Ramos (cell line): ENCODE results near the gene BANP.
"Not testable (repeated sequence)": the region's sequence is repeated elsewhere in the genome, so short reads cannot be mapped to it uniquely, and the experiment has no call there.

Experiments used
- in situ Hi-C: fragments of 300-500 bp; cut with MboI; formaldehyde crosslinking; loops from one replicate; pipeline ENCODE4 v1.14.3; 2022; ENCODE audit warnings: low sequenced_read_pairs; ENCODE audit not compliant: unreplicated experiment

Gene BANP

DNA sequence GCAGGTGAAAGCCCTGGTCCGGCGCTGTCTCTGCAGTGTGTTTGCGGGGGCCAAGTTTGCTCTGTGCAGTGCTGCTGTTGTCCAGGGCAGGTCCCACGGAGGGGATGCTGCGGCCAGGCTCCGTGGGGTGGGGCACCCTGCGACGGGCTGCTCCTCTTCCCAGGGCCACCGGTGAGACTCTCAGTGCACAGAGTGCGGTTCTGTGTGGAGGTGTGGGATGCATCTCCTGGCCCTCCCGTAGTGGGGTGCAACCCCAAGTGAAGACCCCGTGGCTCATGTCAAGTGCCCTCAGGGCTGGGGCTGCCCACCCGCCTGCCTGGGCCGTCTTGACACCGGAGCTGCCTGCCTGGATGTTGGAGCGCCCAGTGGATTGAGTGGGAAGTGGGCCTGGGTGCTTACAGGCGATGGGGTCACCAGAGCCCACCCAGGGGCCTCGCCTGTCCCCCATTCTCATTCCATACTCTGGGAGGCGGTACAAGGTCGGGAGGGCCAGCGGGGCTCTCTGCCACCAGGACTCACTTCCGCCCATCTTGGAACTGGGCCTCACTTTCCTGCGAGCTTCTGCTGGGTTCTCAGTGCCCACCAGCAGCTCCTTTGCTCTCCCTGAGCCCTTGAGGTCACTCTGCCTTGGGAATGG, 119.9 kb downstream of the BANP start:
- in situ Hi-C loops, result no loop called here

DNA sequence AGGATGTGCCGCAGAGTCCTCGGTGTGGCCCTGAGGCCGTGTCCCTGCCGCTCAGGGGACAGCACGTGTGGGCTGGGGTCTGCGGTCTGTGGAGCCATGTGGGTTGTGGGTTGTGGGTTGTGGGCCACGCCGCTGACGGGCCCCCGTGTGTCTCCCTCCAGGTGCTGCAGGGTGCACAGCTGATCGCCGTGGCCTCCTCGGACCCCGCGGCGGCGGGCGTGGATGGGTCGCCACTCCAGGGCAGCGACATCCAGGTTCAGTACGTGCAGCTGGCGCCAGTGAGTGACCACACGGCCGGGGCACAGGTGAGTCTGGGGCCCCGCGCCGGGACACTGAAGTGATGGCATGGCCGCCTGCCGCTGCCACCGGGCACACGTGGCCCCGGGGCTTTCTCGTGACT, 120.7 kb downstream of the BANP start:
- in situ Hi-C loops, result no loop called here

DNA sequence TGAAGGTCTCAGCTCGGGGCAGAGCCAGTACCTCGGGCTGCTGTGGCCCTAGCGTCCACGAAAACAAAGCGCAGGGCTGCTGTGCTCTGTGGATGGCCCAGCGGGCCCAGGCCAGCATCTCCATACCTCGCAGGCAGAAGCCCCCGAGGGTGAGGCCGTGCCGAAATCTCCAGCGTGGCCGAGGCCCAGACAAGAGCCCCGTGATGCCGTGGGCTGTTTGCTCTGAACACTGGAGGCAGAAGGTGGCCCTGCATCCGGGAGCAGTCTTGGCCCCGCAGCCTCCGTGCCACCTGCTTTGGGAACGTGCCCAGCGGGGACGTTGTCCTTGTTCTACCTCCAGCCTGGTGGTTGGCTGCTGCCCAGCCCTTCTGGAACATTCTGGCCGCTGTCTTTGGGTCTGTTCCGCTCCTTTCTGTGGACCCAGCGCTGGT, 121.4 kb downstream of the BANP start:
- in situ Hi-C loops, result no loop called here

DNA sequence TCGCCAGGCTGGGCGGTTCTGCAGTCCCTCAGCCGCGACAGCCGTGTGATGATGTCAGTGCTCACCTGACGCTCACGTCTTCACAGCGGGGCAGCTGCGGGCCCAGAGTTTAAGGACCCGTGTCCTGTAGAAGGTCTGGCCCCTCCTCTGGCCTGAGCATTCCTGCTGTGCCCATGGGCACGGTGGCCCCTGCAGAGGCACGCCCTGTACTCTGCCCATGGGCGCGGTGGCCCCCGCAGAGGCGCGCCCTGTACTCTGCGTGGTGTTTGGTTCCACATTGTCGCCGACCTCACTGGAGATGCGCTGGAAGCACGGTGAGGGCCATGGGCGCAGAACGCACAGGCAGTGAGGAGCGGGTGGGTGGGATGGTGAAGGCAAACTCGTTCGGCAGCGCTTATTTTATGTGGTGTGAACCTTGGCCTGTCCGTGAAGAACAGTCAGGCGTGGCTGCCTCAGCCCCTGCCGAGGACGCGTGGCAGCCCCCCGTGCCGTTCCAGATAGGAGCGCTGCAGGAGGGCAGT, 122.0 kb downstream of the BANP start:
- in situ Hi-C loops, result no loop called here

DNA sequence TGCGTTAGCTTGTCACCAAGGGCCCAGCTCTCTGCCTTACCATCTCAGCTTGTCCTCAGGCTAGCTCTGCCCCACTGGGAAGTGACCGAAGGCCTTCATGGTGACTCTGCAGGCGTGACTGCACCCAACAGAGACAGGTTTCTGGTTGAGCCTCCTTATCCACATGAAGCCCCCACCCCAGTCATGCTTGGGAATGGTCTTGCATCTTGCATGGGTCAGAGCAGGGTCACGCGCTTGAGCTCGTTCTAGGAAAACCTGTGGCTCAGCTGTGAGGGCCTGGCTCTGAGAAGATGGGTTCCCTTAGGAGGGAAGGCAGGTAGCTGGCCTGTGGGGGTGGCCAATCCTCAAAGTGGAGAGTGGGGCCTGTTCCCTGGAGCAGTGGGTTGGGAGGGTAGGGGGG, 122.8 kb downstream of the BANP start:
- in situ Hi-C loops, result no loop called here

DNA sequence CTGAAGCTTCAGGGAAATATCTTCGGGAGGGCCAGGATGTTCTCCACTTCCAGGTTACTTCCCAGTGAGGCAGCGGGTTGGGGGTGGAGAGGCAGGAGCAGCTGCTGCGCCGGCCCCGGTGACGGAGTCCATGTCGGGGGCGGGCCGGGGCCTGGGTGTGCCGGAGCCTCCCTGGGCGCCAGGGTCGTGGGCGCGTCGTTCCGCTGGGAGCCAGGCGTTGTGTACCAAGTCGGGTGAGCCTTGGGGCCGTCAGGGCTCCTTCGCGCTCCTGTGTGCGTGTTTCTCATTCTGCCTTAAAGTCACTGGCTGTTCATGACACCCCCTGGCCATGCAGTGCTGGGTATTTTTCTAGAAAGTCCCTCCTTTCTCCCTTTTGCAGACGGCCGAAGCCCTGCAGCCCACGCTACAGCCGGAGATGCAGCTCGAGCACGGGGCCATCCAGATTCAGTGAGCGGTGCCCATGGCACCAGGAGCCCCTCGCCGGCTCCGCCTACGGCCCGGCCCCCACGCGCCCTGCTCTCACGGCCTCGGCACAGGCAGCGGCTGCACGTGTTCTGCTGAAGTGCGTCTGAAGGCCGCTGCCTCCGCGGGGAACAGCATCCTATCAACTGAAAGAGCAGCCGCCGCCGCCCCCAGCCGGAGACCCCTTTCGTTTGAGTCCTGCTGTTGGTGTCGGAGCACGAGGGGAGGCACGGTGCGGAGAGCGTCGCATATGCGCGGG, 125.1 kb downstream of the BANP start:
- in situ Hi-C loops, result no loop called here

DNA sequence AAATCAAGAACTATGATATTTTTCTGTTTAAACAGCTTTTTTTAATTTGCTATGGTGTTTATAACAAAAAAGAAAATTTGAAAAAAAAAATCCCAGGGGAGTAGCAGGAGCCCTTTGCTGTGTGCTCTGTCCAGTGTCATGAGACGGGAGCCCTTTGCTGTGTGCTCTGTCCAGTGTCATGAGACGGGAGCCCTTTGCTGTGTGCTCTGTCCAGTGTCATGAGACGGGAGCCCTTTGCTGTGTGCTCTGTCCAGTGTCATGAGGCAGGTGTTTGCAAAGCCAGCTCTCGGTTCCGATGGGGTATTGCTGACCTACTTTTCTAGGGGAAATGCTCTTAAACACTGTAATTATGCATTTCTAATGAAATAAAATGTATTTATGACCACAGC, 125.7 kb downstream of the BANP start:
- in situ Hi-C loops, result not testable (repeated sequence)

DNA sequence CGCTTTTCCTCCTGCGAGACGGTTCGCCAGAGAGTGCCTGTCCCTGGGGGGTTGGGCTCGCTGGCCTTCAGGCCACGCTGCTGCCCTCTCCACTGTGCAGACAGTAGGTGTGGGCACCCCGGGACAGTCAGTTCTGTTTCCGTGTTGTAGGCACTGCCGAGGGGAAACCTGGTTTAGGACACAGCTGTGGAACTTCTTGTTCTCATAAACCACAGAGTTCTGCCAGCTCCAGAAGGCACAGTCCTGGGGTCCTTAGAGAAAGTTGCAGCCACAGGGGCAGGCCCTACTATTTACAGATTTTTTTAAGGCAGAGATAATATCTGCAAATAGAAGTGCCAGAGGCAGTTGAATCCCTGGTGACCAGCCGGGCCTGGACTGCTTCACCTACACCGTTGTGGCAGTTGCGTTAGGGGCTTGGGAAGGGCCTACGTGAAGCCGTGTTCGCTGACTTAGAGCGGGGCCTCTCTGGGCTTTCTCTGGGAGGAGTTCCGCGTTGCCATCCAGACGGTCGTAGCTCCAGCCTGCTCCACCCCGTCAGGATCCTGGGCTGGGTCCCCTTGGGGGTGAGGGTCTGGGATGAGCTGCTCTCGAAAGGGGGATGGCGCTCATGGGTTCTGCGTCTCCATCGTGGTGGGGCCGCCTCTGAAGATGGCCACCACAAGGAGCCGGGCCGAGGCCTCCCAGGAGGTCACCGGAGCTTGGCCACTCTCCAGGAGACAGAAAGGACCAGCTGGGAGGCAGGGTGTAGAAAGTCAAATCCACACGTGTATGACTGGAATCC, 126.3 kb downstream of the BANP start:
- in situ Hi-C loops, result no loop called here

DNA sequence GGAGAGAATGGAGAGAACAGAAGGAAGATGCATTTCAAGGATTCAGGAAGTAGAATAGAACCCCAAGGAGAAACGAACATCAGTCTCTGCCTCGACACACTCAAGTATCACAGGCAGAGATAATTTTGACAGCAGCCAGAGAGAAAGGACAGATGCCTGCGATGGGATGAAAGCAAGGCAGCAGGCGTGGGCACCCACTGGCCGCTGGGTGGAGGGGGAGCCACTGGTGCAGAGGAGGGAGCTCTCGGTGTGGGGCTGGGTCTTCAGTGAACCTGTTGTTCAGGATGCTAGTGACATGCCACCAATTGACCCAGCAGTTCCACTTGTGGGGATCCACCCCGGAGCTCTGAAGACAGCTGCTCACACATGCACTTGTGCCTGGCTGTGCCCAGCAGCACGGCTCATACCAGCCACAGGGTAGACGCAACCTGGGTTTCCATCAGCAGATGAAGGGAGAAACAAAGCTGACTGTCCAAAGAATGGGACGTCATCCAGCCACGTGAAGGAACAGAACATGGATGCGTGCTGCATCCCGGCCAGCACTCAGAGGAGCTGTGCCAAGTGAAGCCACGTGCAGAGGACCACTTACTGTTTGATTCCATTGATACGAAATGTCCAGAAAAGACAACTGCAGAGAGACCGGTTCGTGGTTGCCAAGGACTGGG, 127.0 kb downstream of the BANP start:
- in situ Hi-C loops, result no loop called here

DNA sequence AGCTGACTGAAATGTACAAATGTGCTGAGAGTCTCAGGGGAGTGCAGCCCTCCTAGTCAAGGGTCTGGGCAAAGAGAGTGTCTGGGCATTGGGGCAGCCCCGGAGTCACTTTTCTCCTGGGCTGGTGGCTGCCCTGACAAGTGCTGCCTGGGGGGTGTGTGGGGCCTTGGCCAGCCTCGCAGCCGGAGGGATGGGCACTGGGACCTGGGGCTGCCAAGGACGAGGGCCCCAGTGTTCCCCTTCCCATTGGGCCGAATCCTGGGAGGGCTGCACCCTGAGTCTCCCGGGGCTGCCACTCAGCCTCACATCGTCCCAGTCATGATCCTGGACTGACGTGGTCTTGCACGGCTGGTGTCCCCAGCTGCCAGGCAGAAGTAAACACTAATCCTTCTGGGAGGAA, 132.3 kb downstream of the BANP start:
- in situ Hi-C loops, result no loop called here

DNA sequence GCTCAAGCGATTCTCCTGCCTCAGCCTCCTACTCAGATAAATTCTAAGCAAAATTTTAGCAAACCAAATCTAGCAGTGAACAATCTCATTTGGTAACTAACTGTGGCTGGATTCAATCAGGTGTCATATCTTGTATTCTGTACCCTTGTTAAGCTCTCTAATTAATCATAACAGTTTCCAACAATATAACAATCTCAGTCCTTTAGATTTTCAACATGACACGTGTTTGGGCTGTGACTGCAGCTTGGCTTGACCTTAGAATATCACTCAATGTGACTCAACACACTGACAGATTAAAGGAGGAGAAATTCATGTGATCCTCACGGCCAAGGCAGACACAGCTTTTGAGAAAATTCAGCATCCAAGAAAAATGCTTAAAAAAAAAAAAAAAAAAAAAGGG, 133.6 kb downstream of the BANP start:
- in situ Hi-C loops, result no loop called here

DNA sequence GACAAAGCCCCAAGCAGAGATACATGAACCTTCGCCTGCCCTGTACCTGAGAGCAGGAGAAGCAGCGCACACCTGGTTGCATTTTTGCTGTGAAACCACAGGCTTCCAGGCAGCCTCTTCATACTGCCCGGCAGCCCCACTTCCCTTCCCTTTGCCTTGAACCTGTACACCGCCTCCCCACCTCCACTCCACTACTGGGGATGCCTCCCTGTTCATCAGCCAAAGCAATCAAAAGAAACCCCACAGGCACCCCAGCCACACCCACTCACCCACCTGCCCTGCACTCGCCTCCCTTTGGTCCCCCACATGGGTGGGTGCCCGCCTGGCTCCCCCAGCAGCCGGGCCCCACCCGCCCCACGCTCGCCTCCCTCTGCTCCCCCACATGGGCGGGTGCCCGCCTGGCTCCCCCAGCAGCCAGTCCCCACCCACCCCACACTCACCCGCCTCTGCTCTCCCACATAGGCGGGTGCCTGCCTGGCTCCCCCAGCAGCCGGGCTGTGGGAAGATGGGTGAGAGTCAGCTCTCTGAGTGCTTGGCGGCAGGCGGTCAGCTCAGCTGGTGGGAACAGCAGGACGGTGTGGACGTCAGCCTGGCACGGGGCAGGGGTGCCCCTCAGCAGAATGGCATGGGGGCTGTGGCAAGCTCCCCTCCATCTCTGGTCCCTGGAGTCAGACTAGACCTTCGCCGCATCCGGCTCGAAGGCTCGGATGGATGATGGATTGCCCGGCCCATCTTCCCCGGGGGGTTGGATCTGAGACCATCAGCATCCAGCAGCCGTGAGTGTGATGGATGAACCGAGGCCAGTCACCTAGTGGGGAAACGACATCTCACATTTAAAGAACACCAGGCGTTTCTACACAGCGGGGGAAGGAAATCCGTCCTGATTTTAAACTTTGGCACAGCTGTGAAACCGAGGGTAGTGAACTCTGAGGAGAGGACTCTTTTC, 135.6 kb downstream of the BANP start:
- in situ Hi-C loops, result no loop called here

DNA sequence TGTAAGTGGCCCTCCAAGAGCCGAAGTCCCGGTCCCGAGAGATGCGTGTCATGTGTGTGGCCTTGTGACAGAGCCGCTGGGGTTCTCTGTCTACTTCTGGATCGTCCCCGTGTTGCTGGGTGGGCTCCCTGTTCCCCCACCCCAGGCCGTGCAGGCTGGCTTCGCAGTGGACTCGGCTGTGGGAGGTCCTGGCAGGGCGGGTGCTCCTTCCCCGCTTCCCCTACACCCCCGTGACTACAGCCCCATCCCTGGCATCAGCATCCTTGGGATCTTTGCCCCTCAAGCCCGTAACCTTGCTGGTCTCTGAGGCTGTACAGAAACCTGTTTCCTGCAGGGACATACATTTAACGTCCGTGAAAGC, 136.3 kb downstream of the BANP start:
- in situ Hi-C loops, result no loop called here

DNA sequence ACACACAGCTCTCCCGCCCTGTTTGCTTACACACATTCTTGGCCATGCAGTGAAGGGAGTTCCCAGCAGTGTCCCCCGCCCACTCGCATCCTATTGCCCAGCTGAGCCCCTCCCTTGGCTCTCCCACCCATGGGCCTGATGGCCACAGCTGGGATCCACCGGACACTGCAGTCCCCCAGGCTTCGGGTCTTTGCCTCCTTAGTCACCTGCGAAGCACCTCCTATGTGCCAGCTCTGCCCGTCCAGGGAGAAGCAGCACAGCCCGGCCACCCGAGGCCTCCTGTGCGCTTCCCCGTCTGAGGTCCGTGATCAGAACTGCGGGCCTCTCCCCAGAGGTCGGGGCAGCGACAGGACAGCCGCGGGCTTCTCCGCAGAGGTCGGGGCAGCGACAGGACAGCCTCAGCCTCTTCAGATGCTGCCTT, 136.9 kb downstream of the BANP start:
- in situ Hi-C loops, result no loop called here

DNA sequence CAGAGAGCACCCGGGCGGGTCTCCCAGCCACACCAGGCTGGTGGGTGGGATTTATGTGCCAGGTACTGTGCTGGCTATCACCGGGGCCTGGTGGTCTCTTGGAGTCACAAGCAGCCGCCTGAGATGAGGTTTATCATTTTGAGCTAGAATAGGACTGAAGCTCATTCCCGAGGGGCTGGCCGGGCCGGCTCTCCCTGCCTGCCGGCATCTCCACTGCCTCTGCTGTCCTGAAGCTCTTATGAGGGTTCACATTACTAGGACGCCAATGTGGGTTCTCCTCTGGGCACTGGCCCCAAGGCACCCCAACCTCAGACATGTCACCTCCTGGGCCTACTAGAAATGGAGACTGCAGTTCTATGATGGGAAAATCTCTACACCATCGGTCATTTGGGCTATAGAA, 137.4 kb downstream of the BANP start:
- in situ Hi-C loops, result not testable (repeated sequence)

DNA sequence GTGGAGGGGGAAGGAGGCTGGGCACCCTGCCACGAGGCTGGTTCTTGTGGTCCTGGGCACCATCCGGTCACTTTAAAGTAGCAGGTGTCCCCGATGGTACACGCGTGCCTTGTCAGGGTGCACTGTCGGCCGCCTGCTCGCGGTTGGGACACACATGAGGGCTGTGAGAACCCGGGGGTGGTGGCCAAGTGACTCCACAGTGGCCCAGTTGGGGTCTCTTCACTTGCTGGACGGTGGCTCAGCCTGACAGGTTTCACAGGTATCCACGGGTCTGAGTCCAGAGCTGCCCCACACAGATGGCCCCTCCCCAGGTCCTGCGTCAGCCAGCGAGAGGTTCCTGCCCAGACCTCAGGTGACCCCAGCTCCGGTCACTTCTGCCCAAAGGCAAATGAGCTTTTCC, 137.8 kb downstream of the BANP start:
- in situ Hi-C loops, result not testable (repeated sequence)

DNA sequence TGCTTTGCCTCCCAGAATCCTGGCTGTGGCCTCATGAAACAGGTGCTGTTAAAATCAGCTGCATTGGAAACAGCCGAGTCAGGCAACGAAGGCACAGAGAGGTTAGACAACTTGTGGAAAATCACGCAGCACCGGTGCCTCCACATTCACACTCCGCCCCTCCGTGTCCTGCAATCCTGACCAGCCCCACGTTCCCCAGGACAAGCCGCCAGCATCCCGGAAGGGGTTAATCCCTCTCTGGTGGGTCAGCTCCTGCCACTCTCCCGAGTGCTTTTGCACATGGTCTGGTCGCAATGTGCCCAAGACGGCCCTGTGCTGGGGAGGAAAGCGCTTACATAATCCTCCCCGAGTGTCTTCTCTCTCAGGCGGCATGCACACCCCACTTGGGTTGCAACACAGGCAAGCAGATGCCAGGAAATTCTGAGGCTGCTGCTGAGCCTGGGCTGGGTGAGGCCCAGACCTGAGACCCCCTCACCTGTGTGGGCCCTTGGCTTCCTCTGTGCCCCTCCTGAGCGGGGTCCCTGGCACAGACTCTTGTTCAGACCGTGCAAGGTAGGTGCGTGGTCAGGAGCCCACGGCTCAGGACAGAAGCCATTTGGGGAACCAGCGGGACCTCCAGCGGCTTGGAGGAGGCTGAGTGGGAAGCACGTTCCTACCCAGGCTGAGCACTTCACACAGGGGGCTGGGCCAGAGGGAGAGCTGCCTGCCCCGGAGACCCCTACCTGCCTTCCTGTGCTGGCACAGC, 138.6 kb downstream of the BANP start:
- in situ Hi-C loops, result not testable (repeated sequence)

DNA sequence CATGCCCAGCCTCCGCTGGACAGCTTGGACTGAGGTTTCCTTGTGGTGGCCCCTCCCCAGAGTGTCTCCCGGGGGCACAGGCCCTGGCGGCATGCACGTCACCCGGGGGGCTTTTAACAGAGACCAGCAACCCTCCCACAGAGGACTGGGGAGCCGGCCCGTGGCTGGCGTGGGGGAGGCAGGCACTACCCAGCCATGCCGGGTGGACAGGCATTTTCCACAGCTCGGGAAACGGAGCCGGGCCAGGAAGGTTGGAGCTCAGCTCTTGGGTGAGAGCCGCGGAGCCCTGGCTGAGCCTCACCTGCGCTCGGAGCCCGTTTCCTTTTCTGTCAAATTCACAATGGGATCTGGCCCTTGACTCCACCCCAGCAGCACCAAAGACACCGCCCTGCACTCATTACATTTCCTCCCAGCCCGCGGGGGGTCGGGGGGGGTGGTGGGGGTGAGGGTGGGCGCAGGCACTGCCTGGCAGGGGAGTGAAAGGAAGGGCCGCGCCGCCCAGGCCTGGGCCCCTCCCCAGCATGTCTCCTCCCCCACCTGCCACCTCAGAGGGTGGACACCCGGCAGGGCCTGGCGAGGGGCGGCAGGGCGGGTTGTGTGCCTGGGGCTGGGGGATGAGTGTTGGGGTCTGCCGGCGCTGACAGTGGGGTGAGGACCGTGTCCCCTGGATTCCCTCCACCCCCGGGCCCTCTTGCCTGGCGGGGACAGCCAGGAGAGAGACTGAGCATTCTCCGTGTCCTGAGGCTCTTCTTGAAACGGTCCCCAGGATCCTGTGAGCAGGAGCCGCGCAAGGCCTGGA, 139.3 kb downstream of the BANP start:
- in situ Hi-C loops, result not testable (repeated sequence)
